PC-3 (cell line): ENCODE results near the gene EED.

Experiments
- EZH2 ChIP-seq: fragments of 300-600 bp; sonication (generic); IDR thresholded peaks from one replicate; pipeline ENCODE4 v1.6.1; 2017; ENCODE audit warnings: antibody characterized with exemption, mild to moderate bottlenecking, low read length; ENCODE audit not compliant: unreplicated experiment
- EZH2phosphoT487 ChIP-seq: fragments of 300-600 bp; sonication (generic); IDR thresholded peaks from 2 replicates; pipeline ENCODE4 v1.6.1; 2018; ENCODE audit warnings: mild to moderate bottlenecking, antibody characterized with exemption, low read length, borderline replicate concordance
- TF ChIP-seq, protein P1 (sequence below): fragments of 300-600 bp; sonication (generic); conservative IDR thresholded peaks from 2 replicates; pipeline ENCODE4 v1.5.1; 2017; ENCODE audit warnings: antibody characterized with exemption, low read depth, mild to moderate bottlenecking, low read length

- TF ChIP-seq, protein P1, sequence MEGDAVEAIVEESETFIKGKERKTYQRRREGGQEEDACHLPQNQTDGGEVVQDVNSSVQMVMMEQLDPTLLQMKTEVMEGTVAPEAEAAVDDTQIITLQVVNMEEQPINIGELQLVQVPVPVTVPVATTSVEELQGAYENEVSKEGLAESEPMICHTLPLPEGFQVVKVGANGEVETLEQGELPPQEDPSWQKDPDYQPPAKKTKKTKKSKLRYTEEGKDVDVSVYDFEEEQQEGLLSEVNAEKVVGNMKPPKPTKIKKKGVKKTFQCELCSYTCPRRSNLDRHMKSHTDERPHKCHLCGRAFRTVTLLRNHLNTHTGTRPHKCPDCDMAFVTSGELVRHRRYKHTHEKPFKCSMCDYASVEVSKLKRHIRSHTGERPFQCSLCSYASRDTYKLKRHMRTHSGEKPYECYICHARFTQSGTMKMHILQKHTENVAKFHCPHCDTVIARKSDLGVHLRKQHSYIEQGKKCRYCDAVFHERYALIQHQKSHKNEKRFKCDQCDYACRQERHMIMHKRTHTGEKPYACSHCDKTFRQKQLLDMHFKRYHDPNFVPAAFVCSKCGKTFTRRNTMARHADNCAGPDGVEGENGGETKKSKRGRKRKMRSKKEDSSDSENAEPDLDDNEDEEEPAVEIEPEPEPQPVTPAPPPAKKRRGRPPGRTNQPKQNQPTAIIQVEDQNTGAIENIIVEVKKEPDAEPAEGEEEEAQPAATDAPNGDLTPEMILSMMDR = no peak
- TF ChIP-seq EZH2phosphoT487 = no peak
- no peak for TF ChIP-seq EZH2
These were observed 12.9 kb downstream of the EED start for GRCh38 chr11:86257446-86257845.
